CD4-positive, alpha-beta T cell treated with Interleukin-17A for 1 hour (primary cell): ENCODE data around the gene COL5A3.
A peak's percentile ranks its signal among the peaks of the same experiment; 100 is the strongest.

ENCODE experiments used
- DNase-seq: peaks from one replicate; pipeline ENCODE4 v3.0.0-alpha.2; 2020

The COL5A3 gene

DNA sequence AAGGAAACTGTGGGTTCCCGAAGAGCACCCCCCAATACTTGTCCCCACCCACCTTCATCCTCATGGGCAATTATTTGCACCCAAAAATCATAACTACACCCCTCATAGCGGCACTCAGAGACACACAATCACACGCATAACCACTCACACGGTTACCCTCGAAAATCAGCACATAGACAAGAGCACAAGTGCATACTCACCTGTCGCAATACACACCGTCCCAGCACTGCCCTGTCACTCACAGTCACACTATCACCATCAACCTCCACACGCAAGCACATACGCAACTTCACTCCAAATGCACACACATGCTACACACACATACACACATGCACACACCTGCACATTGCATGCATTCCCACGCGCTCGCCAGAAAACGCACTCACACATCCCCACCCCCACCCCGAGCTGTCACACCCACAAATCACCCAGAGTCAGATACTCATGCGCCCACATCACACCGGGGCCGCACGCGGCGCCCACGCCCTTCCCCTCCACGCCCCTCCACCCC, 535 bp downstream of the COL5A3 start:
- no peak for DNase-seq

DNA sequence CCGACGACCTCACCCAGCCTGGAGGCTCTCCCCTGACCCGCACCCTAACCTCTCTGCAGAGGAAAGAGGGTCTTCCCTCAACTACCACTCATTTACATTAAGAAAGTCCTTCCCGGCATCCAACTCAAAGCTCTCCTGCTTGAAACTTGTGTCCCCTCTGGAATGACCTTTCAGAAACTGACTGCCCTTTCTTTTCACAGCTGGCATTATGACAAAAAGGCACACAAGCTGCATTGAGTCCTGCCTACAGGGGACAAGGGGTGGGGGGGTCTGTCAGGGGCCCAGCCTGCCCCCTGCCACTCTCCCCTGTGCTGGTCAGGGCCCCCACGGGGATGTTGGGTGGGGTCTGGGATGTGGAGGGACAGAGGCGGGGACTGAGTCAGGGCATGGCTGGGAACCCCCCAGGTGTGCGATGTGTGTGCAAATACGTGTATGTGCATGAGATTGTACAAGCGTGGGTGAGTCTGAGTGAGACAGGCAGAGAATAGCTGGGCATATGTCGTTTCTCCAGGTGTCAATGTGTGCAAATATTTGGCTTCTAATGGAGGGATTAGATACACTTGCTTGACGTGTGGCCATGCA, 2.0 kb downstream of the COL5A3 start:
- no peak for DNase-seq

- no peak for DNase-seq
Measured at GRCh38 chr19:10007371-10008183, 2.7 kb downstream of the COL5A3 start.

GRCh38 chr19:10006752-10007323, 3.5 kb downstream of the COL5A3 start:
- no peak for DNase-seq

DNA sequence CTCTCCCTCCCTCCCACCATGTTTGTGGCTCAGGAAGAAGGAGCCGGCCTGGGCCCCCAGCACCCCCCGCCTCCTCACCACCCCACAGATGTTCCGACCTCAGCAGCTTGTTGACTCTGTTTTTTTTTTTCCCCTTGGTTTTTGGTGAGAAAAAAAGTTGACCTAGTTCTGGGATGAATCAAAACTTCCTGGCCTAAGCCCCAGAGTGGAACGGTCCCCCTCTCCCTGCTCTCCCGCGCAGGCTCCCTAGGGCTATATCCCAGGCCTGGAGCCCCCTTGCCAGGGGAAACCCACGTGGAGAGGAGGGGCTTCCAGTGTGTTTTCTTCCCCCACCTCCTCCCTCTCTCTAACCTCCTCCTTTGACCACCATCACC, 4.0 kb downstream of the COL5A3 start:
- no peak for DNase-seq

DNA sequence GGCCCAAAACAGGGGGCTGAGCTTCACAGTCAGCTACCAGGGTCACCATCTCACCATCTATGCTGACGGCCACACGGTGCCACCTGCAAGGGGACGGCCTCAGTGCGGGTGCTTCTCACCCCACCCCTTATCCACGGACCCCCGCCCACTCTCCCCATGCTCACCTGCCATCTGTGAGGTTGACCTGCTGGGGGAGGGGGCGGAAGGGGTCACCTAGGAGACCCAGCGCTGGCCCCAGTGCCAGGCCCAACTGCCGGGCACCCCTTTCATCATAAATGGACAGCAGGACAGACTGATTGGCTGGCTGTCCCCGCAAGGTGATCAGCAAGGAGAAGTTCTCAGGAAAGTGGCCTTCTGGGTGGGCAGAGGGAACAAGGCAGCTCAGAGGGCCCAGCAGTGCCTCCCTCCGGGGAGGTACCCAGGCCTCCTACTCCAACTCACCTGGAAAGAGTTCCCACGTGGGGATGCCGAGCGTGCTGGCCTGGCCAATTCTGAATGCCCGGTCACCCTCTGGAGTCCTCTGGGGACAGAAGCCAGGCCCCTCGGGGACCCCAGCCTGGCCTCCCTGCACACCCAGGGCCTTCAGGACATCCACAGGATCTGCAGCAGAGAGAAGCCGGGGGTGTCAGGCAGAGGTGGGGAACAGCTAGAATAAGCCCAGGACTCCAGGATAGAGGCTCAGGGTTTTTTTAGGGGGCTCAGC, 4.5 kb downstream of the COL5A3 start:
- no peak for DNase-seq

GRCh38 chr19:10004617-10005016, 5.7 kb downstream of the COL5A3 start:
- DNase-seq, result no peak

DNA sequence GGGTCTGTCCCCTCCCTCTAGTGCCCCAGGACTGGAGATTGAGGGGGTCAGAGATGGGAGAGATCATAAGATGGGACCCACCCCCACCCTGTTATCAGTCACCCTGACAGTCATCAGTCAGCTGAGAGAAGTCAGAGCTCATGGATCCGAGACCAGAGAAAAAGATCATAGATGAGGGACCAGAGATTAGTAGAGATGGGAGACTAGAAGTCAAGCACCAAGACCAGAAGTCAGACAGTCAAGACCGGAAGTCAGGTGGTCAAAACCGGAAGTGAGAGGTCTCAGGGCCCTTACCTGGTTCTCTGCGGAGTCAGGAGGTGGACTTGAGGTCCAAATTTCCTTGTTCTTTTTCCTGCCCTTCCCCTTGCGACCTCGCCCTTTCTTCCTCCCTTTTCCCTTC, 7.0 kb downstream of the COL5A3 start:
- DNase-seq, result no peak

DNA sequence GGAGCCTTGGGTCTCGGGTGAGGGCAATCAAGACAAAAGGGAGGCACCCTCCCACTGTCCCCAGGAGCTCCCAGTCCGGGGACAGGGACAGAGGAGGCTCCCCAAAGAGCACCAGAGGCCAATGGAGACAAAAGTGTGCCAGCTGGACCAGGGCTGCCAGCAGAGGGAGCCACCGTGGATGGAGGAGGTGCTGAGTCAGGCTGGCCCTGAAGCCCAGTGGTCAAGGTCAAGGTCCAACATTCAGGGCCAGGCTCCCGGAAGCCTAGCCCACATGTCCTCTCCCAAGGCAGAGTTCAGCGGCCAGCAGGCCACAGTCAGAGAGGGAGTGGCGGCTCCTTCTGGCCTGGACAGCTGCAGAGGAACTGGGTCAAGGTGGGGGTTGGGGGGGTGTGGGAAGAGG, 8.4 kb downstream of the COL5A3 start:
- no peak for DNase-seq

- DNase-seq, result peak; percentile 69
Measured at GRCh38 chr19:10000171-10000826, 10.0 kb downstream of the COL5A3 start.

DNA sequence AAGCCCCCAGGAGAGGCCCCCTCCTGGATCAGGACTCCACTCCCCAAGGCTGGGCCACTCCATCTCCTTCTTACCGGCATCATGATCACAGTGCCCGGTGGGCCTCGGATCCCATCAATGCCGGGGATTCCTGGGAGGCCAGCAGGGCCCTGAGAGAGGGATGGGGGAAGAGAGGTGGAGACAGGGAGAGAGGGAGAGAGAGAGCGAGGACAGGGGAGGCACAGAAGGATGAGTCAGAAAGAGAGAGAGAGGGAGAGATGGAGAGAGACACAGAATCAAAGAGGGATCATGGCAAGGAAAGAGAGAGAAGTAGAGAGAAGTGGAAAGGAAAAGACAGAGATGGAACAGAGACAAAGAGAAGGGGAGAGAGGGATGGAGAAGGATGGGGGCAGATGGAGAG, 13.8 kb downstream of the COL5A3 start:
- no peak for DNase-seq

DNA sequence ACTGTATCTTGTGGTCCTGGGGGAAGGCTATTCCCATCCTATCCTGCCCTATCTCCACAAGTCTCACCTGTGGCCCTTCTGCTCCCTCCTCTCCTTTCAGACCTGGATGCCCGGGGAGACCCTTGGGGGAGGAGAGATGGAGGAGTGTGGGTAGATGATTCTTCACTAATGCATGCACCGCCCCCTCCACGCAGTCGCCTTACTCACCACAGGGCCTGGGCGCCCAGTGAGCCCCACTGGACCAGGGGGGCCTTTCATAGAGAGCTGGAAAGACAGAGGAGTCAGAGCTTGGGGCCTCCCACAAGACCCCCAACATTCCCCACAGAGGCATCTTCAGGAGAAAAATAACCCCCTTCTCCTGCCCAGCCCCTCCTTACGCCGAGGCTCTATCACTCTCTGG, 14.3 kb downstream of the COL5A3 start:
- no peak for DNase-seq

GRCh38 chr19:9995084-9995483, 15.2 kb downstream of the COL5A3 start:
- no peak for DNase-seq

DNA sequence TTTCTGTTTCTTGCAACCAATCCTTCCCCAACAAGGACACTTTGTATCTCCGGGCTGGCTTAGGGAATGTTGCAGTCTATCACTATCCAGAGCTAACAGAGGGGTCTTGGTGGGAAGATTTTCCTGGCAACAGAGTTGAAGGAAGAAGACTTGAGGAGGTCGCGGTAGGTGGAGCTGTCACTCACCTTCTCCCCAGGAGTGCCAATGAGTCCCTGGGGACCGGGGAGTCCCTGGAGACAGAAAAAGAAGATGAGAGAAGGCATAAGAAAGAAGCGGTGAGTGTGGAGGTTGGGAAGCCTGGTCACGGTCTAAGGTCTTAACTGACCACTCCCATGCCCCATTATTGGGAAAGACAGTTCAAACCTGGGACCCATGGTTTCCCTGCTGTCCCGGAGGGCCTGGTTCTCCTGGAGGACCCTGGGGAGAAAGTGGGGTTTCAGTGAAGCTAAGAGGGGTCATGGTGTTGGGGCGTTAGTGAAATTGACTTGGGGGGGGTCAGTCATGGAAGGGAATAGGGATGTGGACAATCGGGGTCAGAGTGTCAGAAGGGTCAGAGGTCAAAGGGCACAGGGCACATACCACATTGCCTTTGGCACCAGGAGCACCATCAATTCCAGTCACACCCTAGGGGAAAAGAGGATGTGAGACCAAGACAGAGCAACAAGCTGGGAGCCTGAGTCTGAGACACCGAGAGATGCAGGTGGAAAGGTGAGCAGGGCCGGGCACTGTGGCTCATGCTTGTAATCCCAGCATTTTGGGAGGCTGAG, 18.7 kb downstream of the COL5A3 start:
- DNase-seq, result no peak

- no peak for DNase-seq
Measured at GRCh38 chr19:9989504-9989903, 20.8 kb downstream of the COL5A3 start.

GRCh38 chr19:9986787-9987281, 23.5 kb downstream of the COL5A3 start:
- no peak for DNase-seq

- no peak for DNase-seq
Measured at GRCh38 chr19:9981406-9982260, 28.7 kb downstream of the COL5A3 start.

- DNase-seq, result no peak
Measured at GRCh38 chr19:9972103-9972502, 38.2 kb downstream of the COL5A3 start.

- DNase-seq, result no peak
Measured at GRCh38 chr19:9971166-9971897, 39.0 kb downstream of the COL5A3 start.

DNA sequence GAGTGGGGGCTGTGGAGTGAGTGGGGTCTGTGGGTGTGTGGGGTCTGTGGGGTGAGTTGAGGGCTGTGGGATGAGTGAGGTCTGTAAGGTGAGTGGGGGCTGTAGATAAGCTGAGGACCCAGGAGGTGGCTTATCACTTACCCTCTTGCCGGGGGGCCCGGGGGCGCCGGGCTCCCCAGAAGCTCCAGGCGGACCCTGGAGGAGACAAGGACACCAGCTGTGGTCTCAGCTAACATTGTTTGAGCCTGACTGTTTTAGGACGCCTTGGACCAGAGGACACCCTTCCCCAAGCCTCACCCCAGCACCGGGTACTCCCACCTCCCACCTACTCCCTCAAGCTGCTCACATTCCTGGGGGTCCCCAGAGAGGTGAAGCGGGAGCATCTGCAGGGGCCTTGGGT, 39.8 kb downstream of the COL5A3 start:
- DNase-seq, result no peak

GRCh38 chr19:9969688-9969975, 40.7 kb downstream of the COL5A3 start:
- no peak for DNase-seq
